ENCODE results near the gene DUSP23. TPM values are rescaled to one million over a fixed set of nuclear protein-coding genes. Genes with fewer than 3 reads are reported as not detected.

The DUSP23 gene
- polyA plus RNA-seq, 1 donor from 2014 or later, result 5.4 TPM

- TF ChIP-seq, protein P1, sequence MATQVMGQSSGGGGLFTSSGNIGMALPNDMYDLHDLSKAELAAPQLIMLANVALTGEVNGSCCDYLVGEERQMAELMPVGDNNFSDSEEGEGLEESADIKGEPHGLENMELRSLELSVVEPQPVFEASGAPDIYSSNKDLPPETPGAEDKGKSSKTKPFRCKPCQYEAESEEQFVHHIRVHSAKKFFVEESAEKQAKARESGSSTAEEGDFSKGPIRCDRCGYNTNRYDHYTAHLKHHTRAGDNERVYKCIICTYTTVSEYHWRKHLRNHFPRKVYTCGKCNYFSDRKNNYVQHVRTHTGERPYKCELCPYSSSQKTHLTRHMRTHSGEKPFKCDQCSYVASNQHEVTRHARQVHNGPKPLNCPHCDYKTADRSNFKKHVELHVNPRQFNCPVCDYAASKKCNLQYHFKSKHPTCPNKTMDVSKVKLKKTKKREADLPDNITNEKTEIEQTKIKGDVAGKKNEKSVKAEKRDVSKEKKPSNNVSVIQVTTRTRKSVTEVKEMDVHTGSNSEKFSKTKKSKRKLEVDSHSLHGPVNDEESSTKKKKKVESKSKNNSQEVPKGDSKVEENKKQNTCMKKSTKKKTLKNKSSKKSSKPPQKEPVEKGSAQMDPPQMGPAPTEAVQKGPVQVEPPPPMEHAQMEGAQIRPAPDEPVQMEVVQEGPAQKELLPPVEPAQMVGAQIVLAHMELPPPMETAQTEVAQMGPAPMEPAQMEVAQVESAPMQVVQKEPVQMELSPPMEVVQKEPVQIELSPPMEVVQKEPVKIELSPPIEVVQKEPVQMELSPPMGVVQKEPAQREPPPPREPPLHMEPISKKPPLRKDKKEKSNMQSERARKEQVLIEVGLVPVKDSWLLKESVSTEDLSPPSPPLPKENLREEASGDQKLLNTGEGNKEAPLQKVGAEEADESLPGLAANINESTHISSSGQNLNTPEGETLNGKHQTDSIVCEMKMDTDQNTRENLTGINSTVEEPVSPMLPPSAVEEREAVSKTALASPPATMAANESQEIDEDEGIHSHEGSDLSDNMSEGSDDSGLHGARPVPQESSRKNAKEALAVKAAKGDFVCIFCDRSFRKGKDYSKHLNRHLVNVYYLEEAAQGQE (IDR thresholded peaks at IDR 0.05; ENCODE audit: borderline replicate concordance), result peak; percentile 50
- TF ChIP-seq, protein P2, sequence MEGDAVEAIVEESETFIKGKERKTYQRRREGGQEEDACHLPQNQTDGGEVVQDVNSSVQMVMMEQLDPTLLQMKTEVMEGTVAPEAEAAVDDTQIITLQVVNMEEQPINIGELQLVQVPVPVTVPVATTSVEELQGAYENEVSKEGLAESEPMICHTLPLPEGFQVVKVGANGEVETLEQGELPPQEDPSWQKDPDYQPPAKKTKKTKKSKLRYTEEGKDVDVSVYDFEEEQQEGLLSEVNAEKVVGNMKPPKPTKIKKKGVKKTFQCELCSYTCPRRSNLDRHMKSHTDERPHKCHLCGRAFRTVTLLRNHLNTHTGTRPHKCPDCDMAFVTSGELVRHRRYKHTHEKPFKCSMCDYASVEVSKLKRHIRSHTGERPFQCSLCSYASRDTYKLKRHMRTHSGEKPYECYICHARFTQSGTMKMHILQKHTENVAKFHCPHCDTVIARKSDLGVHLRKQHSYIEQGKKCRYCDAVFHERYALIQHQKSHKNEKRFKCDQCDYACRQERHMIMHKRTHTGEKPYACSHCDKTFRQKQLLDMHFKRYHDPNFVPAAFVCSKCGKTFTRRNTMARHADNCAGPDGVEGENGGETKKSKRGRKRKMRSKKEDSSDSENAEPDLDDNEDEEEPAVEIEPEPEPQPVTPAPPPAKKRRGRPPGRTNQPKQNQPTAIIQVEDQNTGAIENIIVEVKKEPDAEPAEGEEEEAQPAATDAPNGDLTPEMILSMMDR (IDR thresholded peaks at IDR 0.05; ENCODE audit: poor library complexity, severe bottlenecking), result no peak
- no peak for TF ChIP-seq RAD21 (conservative IDR thresholded peaks at IDR 0.05)
- TF ChIP-seq EP300 (conservative IDR thresholded peaks at IDR 0.05; ENCODE audit: poor library complexity, severe bottlenecking), result peak; percentile 45
- TF ChIP-seq MXI1 (conservative IDR thresholded peaks at IDR 0.05; ENCODE audit: poor library complexity, severe bottlenecking), result no peak
- TF ChIP-seq POLR2AphosphoS5 (IDR thresholded peaks at IDR 0.05), result peak; percentile 49
- TF ChIP-seq SMC3 (conservative IDR thresholded peaks at IDR 0.05; ENCODE audit: poor library complexity), result no peak
- TF ChIP-seq TAF1 (IDR thresholded peaks at IDR 0.05; ENCODE audit: low read depth), result no peak
- no peak for TF ChIP-seq EZH2 (IDR thresholded peaks at IDR 0.05; ENCODE audit: borderline replicate concordance, insufficient read depth, low read length, poor library complexity, severe bottlenecking)
- no peaks in the 10 kb centered on the region for H3K79me2 ChIP-seq (replicated peaks; ENCODE audit: insufficient read depth, low read length)
- H3K27ac ChIP-seq (ENCODE audit: low read length), result peak overlapping the region; percentile 38
- no peak overlapping the region for H3K4me3 ChIP-seq (ENCODE audit: low read length)
- H3K9ac ChIP-seq (ENCODE audit: low read length), result no peak overlapping the region
- no peaks in the 10 kb centered on the region for H3K9me2 ChIP-seq (ENCODE audit: insufficient read depth, low read length)
- no peaks in the 10 kb centered on the region for H4K20me1 ChIP-seq (ENCODE audit: insufficient read depth)
- H3K27me3 ChIP-seq (ENCODE audit: insufficient read depth, low read depth, low read length), result no peaks in the 10 kb centered on the region
- no peaks in the 10 kb centered on the region for H3K9me3 ChIP-seq (ENCODE audit: low read length)
- no peak overlapping the region for H3K4me2 ChIP-seq (ENCODE audit: low read length)
- no peaks in the 10 kb centered on the region for H3F3A ChIP-seq (ENCODE audit: insufficient read depth, low read length, poor library complexity, severe bottlenecking)
- H2AFZ ChIP-seq (ENCODE audit: low read depth, low read length), result no peak overlapping the region
- H3K36me3 ChIP-seq (ENCODE audit: insufficient read depth, low read length), result no peaks in the 10 kb centered on the region
Observed at GRCh38 chr1:159748370-159748769, 32.4 kb upstream of the DUSP23 start.

GRCh38 chr1:159749630-159750029, 31.1 kb upstream of the DUSP23 start:
- no peak overlapping the region for H2AFZ ChIP-seq (ENCODE audit: low read depth, low read length)
- no peaks in the 10 kb centered on the region for H4K20me1 ChIP-seq (ENCODE audit: insufficient read depth)
- no peaks in the 10 kb centered on the region for H3K79me2 ChIP-seq (replicated peaks; ENCODE audit: insufficient read depth, low read length)
- H3K9ac ChIP-seq (ENCODE audit: low read length), result no peak overlapping the region
- H3K36me3 ChIP-seq (ENCODE audit: insufficient read depth, low read length), result no peaks in the 10 kb centered on the region
- no peak overlapping the region for H3K27ac ChIP-seq (ENCODE audit: low read length)
- no peaks in the 10 kb centered on the region for H3K27me3 ChIP-seq (ENCODE audit: insufficient read depth, low read depth, low read length)
- H3K4me2 ChIP-seq (ENCODE audit: low read length), result no peak overlapping the region
- H3F3A ChIP-seq (ENCODE audit: insufficient read depth, low read length, poor library complexity, severe bottlenecking), result no peaks in the 10 kb centered on the region
- H3K9me3 ChIP-seq (ENCODE audit: low read length), result no peaks in the 10 kb centered on the region
- no peaks in the 10 kb centered on the region for H3K9me2 ChIP-seq (ENCODE audit: insufficient read depth, low read length)
- no peak overlapping the region for H3K4me3 ChIP-seq (ENCODE audit: low read length)
- TF ChIP-seq, protein P1 (IDR thresholded peaks at IDR 0.05; ENCODE audit: borderline replicate concordance), result no peak
- TF ChIP-seq, protein P2 (IDR thresholded peaks at IDR 0.05; ENCODE audit: poor library complexity, severe bottlenecking), result no peak
- TF ChIP-seq POLR2AphosphoS5 (IDR thresholded peaks at IDR 0.05), result no peak
- TF ChIP-seq MXI1 (conservative IDR thresholded peaks at IDR 0.05; ENCODE audit: poor library complexity, severe bottlenecking), result no peak
- no peak for TF ChIP-seq SMC3 (conservative IDR thresholded peaks at IDR 0.05; ENCODE audit: poor library complexity)
- no peak for TF ChIP-seq EZH2 (IDR thresholded peaks at IDR 0.05; ENCODE audit: borderline replicate concordance, insufficient read depth, low read length, poor library complexity, severe bottlenecking)

Measured in neural cell (in vitro differentiated cells).